Left forelimb (tissue), 1 donor: Measurements from ENCODE around the gene TRAPPC2.

Source experiments
- DNase-seq: peaks from one replicate; pipeline ENCODE4 v3.0.0-alpha.2; 2018; ENCODE audit warnings: low spot score

The TRAPPC2 gene

GRCh38 chrX:13669246-13669737 is 65.1 kb downstream of the TRAPPC2 start:
- no peak for DNase-seq

- no peak for DNase-seq
Observed at GRCh38 chrX:13667919-13668318, 66.5 kb downstream of the TRAPPC2 start.

GRCh38 chrX:13666836-13667235 is 67.6 kb downstream of the TRAPPC2 start:
- no peak for DNase-seq

- no peak for DNase-seq
Observed at GRCh38 chrX:13664020-13664419, 70.4 kb downstream of the TRAPPC2 start.

- no peak for DNase-seq
Observed at GRCh38 chrX:13662355-13662791, 72.0 kb downstream of the TRAPPC2 start.
